ENCODE results near the gene CKS2.
"Not testable (repeated sequence)": the region's sequence is repeated elsewhere in the genome, so short reads cannot be mapped to it uniquely, and the experiment has no call there.

The CKS2 gene

DNA sequence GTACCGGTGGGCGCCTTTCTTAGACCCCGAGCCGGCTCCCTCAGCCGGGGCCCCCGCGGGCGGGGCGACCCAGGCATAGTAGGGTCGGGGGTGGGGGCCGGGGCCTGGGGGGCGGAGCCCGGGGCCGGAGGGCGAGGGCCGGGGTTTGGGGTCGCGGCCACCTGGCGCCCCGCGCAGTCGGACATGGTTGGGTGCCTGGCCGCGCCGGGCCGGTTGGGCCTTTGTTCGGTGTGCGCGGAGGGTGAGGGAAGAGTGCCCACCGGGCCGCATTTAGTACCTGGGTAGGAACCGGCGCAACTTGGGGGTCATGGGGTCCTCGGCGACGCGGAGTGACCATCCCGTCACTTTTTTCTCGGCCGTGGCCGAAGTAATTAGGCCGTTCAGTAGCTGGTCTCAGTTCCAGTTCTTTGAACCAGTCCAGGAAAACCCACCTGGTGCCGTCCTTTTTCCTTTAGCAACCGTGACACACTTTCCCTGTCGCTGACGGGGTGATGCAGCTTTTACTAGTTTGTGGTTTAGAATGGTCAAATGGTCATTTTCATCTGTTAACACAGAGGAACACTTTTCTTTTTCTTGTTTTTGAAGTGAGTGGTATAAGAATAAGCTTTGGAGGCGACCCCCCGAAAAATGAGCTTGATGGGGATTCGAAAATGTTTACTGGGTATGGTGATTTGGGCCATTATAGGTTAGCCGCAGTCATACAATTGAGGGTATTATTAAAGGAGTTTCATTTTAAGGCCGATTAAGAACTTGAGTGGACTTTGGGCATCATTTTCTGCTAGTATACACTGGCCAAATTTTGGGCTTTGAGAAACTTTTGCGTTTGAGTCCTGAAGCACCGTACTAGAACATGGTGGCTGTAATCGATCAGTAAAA is 589 bp downstream of the CKS2 start:
- no peak for DNase-seq

DNA sequence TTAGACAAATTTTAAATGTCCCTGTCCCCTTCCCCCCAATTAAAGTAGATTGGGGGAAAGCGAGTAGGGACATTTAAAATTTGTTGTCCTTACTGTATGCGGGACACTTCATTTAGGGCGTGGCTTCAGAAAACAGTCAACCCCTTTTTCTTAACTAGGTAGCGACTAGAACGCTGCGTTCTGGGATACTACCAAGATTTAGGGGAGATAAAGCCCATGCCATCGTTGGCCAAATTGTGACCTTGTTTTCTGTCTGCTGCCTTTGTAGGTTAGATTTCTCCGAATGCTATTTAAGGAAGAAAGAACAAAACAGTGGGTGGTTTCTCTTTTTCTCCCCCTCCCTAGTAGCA is 1.2 kb downstream of the CKS2 start:
- no peak for DNase-seq

DNA sequence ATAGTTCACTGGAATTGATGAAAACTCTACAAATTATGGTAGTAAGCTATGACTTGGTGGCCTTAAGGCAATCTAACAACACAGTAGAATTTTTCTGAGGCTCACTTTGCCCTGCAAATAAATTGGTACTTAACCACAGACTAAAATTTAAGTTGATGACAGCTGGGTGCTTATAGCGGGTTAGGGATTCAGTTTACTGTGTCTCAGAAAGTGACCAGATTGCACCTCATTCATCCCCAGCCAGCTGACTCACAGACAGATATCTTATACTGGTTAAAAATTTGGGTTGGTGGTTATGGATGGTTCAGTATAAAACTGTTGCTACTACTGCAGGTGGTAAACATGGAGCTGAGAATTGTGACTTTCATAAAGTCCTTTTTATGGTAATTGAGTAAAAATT is 2.8 kb downstream of the CKS2 start:
- no peak for DNase-seq

DNA sequence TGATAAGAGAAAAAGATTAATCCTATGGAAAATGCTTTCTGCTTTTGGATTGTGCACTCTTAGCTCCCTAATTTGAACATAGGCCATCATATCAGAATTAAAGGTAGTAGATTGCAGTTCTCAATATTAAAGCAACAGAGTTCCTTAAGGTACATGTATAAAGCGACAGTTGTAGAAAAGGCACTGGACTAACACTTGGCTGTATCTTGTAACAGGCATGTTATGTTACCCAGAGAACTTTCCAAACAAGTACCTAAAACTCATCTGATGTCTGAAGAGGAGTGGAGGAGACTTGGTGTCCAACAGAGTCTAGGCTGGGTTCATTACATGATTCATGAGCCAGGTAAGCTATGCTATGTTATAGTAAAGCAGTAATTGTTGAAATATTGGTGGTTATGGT is 4.0 kb downstream of the CKS2 start:
- no peak for DNase-seq

DNA sequence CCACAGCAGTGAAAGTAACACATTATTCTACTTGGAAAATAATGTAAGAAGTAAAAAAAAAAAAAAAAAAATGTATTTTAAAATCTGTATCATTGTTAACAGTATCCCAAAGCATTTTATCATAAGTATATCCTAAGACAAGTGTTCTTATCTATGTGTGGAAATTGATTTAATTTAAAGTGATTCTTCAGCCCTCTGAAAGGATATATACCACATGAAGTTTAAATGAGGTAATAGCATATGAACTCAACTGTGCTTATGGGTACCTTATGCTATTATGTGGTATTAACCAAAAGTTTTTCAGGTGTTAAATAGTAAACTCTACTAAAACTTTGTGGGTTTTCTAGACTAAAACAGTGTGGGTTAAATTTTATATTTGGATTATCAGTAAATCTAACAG is 4.5 kb downstream of the CKS2 start:
- no peak for DNase-seq

DNA sequence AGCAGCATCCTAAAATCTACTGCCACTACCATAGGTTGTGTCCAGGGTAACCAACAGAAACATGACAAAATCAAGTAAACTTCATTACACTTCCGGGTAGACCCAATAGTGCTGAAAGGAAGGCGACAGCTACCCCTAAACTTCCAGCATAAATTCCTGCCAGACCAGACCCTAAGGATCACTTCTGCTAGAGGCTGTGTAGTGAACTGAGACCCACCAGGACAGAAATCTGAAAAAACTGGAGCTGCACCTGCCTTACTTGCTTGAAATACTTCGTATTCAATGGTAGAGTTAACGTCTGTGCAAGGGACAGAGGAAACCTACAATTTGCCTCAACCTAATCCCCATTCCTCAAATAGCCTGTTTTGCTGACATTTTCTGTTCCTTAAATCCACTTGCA is 6.3 kb downstream of the CKS2 start:
- DNase-seq, result no peak

DNA sequence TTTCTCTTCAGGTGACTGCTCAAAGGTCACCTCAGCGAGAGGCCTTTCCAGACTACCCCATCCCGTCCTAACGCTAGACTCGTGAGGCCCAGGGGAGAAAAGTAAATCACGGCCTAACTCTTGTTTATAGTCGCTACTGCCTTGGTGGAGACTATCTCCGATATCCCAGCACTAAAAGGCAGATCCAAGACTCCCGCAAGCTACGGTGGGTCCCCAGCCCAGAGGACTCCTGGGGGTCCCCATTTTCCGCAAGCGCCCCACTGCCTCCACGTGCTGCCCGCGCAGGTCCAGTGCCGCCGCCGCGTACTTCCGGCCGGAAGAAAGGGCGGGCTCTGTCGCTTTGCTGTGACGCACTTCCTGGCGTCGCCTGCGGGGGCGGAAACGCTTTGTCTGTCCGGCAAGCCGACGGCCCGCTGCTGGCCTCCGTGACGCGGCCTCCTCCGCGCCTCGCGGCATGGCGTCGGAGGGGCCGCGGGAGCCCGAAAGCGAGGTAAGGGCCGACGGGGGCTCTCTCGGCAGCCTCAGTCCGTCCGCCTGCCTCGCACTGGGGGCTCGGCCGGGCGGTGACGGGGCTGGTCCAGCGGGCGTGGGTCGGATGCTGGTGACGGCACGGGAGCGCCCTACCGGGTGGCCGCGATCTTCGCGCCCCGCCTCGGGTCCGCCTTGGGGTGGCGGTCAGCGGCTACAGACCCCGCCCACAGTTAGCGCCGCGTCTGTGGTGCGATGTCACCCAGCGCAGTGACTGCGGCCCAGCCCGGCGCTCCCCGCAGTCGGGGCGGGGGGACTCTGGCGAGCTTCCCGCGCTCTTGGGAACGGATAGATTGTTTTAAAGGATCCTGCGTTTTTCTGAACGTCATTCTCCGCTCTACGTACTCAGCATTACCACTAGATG is 7.4 kb downstream of the CKS2 start, which contains the start of gene SECISBP2:
Gene SECISBP2, plus strand, starts transcription at position 378 of the 892 bp plus-strand sequence. Its CDS starts 77 bp downstream, at position 455.
- peak; percentile 91 to 100 for DNase-seq

DNA sequence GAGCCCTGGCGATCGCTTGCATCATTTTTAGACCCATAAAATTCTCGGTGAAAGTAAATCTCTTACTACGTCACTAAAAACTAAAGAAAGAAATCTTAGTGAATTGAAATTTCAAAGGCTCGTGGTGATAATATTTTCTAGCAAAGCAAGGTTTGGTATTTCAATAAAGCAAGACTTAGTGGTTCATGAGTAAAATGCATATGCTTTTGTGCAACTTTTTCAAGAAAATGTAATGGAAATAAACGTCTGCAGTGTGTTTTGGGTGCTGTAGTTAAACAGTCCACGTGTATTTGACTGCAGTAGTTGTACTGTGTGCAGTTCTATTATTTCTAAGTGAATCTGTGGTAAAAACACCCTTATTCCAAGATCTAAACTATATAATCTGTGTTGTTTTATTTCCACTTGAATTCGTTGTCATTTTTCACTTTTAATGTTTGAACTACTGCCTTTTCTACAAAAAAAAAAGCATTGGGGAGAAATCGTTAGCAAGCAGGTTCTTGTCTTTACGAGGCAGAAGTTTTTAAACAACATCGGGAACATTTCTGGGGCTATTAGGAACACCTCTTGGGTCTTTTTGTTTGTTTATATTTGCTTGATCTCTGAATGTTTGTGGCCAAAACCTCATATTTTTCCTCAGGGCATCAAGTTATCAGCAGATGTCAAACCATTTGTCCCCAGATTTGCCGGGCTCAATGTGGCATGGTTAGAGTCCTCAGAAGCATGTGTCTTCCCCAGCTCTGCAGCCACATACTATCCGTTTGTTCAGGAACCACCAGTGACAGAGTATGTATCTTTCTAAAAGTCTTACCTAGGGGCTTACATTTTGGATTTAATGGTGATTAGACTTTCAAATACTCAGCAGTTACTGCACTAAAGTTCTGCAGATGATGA is 8.3 kb downstream of the CKS2 start:
- DNase-seq, result no peak

DNA sequence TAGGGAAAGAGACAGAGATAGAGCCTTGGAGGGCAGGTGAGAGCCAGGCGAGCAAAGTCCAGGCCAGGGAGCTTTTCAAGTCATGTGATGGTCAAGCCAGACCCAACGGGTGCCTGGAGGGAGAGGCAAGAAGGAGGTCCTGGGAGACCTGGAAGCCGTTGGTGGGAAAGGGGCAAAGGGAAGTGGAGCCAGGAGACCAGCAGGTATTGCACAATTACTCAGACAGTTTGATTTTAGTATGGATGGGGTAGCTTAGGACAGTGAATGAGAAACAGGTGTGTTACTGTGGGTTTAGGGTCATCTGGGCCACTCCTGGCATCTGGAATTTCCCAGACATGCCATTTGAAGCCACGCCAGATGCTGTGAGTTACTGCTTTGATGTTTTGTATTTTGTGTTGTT is 12.4 kb downstream of the CKS2 start:
- no peak for DNase-seq

DNA sequence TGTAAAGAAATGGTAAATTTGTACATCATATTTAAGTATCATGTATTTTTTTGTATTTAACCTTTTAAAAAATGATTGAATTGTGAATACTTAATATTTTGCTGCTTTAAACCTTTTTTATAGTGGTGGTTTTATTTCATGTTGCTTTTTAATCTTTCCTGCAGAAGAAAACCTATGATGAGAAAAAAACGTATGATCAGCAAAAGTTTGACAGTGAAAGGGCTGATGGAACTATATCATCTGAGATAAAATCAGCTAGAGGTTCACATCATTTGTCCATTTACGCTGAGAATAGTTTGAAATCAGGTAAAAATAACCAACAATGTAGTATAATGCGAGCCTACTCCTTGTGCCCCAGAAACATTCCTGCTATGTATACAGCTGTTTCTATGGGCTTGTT is 14.7 kb downstream of the CKS2 start:
- DNase-seq, result no peak

DNA sequence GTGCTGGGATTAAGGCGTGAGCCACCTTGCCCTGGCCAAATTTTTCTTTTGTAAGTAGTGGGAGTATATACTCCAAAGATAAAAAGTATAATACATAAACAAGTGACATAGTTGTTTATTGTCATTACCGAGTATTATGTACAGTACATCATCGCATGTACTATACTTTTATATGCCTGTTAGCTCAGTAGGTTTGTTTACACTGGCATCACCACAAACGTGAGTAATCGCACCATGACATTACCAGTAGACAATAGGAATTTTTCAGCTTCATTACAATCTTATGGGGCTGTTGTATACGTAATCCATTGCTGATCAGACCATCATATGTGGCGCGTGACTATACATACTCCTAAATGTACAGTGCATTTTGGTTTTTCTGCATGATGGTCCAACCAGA is 17.1 kb downstream of the CKS2 start:
- DNase-seq, result no peak

DNA sequence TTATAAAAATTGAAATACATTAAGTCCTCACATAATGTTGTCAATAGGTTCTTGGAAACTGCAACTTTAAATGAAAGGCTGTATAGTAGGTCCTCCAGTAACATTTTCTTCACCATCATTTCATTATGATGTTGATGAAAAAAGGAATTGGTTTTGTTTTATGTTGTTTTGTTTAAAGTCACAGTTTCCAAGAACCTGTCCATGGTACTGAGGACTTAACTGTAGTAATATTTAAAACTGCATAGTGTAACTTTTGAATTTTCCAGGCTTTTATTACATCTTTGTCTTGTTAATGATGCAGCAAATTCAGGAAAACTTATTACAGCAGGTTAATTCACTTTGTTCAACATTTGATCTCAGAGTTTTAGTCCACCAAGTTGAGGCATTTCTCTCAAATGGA is 18.9 kb downstream of the CKS2 start:
- DNase-seq, result no peak

DNA sequence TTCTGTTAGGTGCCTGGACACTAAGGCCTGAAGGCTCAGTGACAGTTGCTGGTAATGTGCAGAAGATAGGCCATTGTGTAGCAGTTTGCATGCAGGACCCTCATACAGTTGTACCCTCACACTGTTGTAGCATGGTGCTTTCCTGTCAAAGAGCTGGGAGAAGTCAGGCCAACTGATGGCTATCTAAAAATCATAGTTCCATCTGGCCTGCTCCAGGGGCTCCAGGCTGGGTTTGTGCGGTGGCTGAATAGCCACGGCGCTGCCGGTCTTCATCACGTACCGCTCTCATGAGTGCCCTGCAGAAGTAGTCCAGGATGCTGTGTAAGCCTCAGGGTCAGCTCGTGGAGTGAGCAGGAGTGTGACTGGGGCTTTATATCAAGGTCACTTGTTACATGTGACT is 19.5 kb downstream of the CKS2 start:
- DNase-seq, result no peak

DNA sequence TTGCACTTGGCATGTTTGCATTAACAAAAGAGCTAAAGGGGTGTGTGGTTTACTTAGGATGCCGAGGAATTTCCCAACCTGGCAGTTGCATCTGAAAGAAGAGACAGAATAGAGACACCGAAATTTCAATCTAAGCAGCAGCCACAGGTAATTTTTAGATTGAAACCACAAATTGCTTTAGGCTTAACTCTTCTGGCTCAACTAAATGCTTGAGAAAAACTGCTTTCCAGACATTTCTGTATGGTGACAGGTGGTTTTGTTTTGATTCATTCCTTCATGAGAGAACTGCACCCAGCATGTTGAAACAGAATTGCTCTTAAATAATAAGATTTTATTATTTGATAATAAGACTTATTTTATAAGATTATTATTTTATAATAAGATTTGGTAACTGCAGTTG is 28.8 kb downstream of the CKS2 start:
- DNase-seq, result no peak

DNA sequence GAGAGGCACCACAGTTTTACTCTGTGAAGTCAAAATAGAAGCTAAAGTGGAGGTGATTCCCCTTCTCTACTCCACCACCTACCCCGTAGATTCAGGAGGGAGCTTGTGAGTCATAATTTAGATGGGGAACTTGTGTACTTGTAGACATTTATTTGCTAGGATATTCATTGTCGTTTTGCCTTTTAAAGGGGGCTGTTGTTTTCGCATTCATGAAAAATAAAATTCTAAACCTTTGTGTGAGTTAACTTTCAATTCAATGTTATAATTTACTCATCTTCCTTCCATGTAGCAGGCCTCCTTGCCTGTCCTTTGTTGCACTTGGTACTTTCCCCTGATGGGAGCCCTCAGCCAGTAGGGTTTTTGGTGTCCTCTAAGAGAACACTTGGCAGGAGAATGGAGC is 29.3 kb downstream of the CKS2 start:
- DNase-seq, result no peak

DNA sequence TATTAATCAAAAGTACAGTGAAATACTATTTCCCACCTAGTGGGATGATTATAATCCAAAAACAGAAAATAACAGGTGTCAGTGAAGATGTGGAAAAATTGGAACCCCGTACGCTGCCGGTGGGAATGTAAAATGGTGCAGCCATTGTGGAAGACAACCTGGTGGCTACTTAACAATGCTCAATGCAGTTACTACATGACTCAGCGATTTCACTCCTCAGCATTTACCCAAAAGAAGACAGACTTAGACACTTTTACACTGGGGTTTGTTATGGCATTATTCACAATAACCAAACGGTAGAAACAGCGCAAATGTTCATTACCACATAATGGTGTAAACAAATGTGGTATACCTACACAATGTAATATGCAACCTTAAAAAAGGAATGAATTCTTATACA is 31.2 kb downstream of the CKS2 start:
- DNase-seq, result no peak

DNA sequence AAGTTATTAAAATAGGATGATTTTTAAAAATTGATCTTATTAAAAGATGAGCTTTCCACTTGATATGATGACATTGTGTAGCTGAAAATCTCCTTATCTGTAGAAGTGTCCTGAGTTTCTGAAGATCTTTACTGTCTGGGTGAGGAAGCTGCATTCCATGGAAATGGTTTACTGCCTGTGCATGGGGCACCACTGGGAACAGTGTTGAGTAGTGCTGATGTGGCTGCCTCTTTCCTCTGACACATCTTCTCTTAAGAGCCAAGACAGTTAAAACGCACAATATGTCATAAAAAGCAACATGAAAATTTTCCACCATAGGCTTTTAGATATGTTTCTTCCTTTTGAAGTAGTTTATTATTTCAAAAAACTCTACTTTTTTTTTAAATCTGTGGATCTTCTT is 32.0 kb downstream of the CKS2 start:
- DNase-seq, result no peak

DNA sequence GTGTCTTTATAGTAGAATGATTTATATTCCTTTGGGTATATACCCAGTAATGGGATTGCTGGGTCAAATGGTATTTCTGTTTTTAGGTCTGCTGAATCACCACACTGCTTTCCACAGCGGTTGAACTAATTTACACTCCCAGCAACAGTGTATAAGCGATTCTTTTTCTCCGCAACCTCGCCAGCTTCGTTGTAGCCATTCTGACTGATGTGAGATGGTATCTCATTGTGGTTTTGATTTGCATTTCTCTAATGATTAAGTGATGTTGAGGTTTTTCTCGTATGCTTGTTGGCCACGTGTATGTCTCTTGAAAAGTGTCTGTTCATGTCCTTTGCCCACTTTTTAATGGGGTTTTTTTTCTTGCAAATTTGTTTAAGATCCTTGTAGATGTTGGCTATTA is 32.8 kb downstream of the CKS2 start:
- not testable (repeated sequence) for DNase-seq

DNA sequence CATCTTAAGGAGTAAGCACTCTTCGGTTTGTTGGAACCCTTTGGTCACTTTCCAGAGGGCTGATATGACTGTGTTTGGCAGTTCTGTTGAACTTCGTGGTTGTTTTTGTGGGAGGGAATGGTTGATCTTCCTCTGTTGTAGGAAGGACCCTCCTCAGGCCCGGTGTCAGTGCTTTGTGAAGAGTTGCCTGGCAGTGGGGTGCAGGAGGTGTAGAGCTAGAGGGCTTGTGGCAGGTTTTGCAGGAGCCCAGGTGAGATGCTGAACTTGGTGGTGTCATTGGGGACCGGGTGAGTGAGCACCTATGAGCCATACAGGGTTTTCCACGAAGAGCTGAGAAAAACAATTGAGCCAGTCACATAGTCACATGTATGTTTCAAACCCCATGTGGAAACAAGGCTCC is 34.5 kb downstream of the CKS2 start:
- no peak for DNase-seq

DNA sequence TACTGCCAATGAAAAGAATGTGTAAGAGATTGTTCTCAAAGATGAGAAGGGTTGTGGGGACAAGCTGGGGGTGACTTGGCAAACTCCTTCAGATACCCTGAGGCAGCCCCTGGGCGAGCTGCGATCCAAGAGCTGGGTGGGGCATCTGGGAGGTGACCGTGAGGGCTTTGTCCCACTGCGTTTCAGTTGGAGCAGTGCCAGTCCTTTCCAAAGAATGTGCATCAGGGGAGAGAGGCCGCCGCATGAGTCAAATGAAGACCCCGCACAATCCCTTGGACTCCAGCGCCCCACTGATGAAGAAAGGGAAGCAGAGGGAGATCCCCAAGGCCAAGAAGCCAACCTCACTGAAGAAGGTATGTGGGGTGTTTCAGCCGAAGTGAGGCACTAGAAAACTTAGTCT is 35.7 kb downstream of the CKS2 start:
- no peak for DNase-seq

DNA sequence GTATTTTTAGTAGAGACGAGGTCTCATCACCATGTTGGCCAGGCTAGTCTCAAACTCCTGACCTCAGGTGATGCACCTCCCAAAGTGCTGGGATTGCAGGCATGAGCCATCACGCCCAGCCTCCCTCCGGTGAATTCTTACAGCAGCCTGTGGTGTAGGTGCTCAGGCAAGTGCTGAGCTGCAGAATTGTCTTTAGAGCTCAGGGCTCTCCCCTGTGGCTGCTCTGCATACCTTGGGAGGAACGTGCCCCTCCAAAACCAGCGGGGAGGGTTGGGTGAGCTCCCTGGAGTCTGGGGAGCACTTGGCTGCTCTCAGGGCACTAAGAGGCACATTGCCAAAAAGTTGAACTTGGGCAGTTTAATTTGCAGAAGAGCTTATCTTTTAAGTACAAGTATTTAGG is 36.7 kb downstream of the CKS2 start:
- no peak for DNase-seq

DNA sequence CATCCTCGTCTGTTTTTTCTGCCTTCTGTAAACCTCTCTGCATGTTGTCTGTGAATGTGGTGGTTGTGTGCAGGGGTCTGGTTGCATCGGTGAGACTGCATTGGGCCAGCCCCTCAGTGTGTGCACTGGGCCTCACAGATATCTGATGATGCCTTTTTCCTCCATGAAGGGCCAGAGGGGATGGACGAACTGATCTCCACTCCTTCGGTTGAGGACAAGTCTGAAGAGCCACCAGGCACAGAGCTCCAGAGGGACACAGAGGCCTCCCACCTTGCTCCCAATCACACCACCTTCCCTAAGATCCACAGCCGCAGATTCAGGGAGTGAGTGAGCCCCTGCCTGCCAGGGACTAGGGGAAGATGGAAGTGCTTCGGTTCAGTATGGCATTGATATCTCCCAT is 38.6 kb downstream of the CKS2 start:
- DNase-seq, result no peak

DNA sequence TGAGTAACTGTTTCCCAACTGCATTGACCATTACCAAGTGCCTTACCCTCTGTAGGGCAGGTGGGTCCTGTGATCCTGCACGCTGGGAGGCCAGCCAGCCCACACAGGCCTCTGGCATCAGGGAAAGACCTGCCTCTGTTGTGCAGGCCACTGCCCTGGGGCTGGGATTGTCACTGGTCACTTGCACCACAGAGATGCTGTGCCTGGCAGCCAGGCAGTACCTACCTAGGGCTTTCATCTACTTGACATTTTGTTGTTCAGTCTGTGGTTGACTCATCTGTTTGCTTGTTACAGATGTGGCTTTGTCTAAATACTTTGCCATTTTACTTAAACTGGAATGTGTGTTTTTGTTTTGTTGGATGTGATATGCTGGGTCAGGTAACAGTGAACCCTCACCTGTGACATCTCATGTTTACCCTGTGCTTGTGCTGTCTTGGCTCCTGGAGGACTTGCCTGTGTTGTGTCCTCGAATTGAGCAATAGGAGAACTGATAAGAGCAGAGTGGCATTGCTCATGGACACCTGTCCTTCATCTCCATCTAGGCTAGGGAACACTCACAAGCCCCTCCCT is 40.1 kb downstream of the CKS2 start:
- no peak for DNase-seq
